ENCODE data around the gene BMP8A.

DNA sequence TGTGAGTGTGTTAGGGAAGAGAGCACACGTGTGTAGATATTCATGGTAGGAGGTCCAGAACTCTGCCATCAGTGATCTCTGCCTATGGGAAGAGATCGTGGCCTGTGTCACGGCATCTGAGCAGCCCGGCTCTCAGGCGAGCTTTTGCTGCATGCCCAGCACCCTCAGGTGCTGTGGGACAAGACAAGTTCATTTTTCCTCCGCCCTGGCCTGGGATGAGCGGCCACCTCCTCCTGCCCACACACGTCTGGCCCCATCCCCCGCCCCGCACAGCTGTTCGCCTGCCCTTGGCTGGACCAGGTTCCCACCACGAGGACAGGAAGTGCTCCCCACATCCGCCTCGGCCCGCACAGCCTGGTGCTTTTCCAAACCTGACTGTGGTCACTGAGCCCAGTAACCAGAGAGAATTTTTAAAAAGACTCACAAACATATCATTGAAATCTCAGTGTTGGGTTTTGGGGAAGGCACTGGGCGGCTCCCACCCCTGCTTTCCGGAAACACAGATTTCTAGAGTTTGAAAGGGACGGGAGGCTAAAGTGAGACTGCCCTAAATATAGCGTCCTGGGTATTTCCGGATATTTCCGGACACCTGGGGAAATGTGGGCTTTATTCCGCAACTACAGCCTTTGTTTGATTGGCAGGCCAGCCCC lies 18.0 kb downstream of the BMP8A start:
- no peak for TF ChIP-seq ESRRA (IDR thresholded peaks at IDR 0.05; ENCODE audit: borderline replicate concordance, low read length)
- TF ChIP-seq NFE2L2 (conservative IDR thresholded peaks at IDR 0.05; ENCODE audit: low read length): no peak
- TF ChIP-seq, protein P1, sequence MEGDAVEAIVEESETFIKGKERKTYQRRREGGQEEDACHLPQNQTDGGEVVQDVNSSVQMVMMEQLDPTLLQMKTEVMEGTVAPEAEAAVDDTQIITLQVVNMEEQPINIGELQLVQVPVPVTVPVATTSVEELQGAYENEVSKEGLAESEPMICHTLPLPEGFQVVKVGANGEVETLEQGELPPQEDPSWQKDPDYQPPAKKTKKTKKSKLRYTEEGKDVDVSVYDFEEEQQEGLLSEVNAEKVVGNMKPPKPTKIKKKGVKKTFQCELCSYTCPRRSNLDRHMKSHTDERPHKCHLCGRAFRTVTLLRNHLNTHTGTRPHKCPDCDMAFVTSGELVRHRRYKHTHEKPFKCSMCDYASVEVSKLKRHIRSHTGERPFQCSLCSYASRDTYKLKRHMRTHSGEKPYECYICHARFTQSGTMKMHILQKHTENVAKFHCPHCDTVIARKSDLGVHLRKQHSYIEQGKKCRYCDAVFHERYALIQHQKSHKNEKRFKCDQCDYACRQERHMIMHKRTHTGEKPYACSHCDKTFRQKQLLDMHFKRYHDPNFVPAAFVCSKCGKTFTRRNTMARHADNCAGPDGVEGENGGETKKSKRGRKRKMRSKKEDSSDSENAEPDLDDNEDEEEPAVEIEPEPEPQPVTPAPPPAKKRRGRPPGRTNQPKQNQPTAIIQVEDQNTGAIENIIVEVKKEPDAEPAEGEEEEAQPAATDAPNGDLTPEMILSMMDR (IDR thresholded peaks at IDR 0.05): no peak
- TF ChIP-seq, protein P2, sequence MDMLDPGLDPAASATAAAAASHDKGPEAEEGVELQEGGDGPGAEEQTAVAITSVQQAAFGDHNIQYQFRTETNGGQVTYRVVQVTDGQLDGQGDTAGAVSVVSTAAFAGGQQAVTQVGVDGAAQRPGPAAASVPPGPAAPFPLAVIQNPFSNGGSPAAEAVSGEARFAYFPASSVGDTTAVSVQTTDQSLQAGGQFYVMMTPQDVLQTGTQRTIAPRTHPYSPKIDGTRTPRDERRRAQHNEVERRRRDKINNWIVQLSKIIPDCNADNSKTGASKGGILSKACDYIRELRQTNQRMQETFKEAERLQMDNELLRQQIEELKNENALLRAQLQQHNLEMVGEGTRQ (IDR thresholded peaks at IDR 0.05): no peak
